ENCODE results near the gene KCNA2. TPM values are rescaled to one million over a fixed set of nuclear protein-coding genes. Genes with fewer than 3 reads are reported as not detected.

The KCNA2 gene
- polyA plus RNA-seq, 1 donor, result 0.52 TPM

- DNase-seq, result peak; percentile 54
Measured at GRCh38 chr1:110602466-110602865, 3.7 kb downstream of the KCNA2 start.

GRCh38 chr1:110601332-110601731 is 4.8 kb downstream of the KCNA2 start:
- DNase-seq, result no peak

GRCh38 chr1:110600716-110601115 is 5.4 kb downstream of the KCNA2 start:
- DNase-seq, result no peak

- no peak for DNase-seq
Measured at GRCh38 chr1:110597966-110598365, 8.2 kb downstream of the KCNA2 start.

- DNase-seq, result no peak
Measured at GRCh38 chr1:110596312-110596711, 9.8 kb downstream of the KCNA2 start.

GRCh38 chr1:110595353-110595710 is 10.8 kb downstream of the KCNA2 start:
- DNase-seq, result no peak

GRCh38 chr1:110594456-110595352 is 11.5 kb downstream of the KCNA2 start:
- peak; percentile 13 for DNase-seq

GRCh38 chr1:110593902-110594301 is 12.3 kb downstream of the KCNA2 start:
- DNase-seq, result no peak

GRCh38 chr1:110591956-110592355 is 14.2 kb downstream of the KCNA2 start:
- no peak for DNase-seq

- DNase-seq, result no peak
Measured at GRCh38 chr1:110588991-110589390, 17.2 kb downstream of the KCNA2 start.

GRCh38 chr1:110588486-110588885 is 17.7 kb downstream of the KCNA2 start:
- no peak for DNase-seq

GRCh38 chr1:110587906-110588305 is 18.3 kb downstream of the KCNA2 start:
- no peak for DNase-seq

GRCh38 chr1:110585481-110585880 is 20.7 kb downstream of the KCNA2 start:
- no peak for DNase-seq

- no peak for DNase-seq
Measured at GRCh38 chr1:110584045-110584444, 22.1 kb downstream of the KCNA2 start.

- DNase-seq, result no peak
Measured at GRCh38 chr1:110583505-110583904, 22.7 kb downstream of the KCNA2 start.

- DNase-seq, result no peak
Measured at GRCh38 chr1:110582378-110582777, 23.8 kb downstream of the KCNA2 start.

- no peak for DNase-seq
Measured at GRCh38 chr1:110581682-110582145, 24.4 kb downstream of the KCNA2 start.

- DNase-seq, result no peak
Measured at GRCh38 chr1:110580244-110580643, 25.9 kb downstream of the KCNA2 start.

GRCh38 chr1:110579460-110579859 is 26.7 kb downstream of the KCNA2 start:
- no peak for DNase-seq

GRCh38 chr1:110576441-110576840 is 29.7 kb downstream of the KCNA2 start:
- DNase-seq, result no peak

- no peak for DNase-seq
Measured at GRCh38 chr1:110573314-110573713, 32.8 kb downstream of the KCNA2 start.

- no peak for DNase-seq
Measured at GRCh38 chr1:110572751-110573150, 33.4 kb downstream of the KCNA2 start.

- DNase-seq, result no peak
Measured at GRCh38 chr1:110570901-110571300, 35.3 kb downstream of the KCNA2 start.

- no peak for DNase-seq
Measured at GRCh38 chr1:110570307-110570706, 35.9 kb downstream of the KCNA2 start.

- DNase-seq, result no peak
Measured at GRCh38 chr1:110566836-110567235, 39.3 kb downstream of the KCNA2 start.
